C4-2B (cell line): ENCODE results near the gene HLA-A.

Source experiments
- ZFX ChIP-seq: fragments of 450-650 bp; IDR thresholded peaks from 2 replicates; pipeline ENCODE4 v1.6.1; 2017
- TF ChIP-seq, protein P1 (sequence below): fragments of 450-650 bp; conservative IDR thresholded peaks from 2 replicates; pipeline ENCODE4 v1.5.1; 2017; ENCODE audit warnings: mild to moderate bottlenecking

DNA sequence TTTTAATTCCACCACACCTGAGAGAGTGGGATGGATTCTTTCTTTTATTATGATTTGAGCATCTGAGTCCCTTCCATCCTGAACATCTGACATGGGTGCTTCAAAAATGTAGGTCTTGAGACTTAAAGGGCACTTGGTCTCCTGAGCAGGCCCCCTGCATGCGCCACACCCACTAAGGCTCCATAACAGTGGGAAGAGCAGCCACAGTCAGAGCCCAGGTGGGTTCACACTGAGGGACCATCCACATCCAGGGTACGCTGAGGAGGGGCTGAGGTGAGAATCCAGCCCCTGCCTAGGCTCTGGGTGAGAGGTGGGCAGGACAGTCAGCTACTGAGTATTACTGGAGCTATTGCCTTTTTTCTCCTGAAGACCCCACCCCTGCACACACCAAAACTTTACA is 42.7 kb downstream of the HLA-A start:
- TF ChIP-seq, protein P1, sequence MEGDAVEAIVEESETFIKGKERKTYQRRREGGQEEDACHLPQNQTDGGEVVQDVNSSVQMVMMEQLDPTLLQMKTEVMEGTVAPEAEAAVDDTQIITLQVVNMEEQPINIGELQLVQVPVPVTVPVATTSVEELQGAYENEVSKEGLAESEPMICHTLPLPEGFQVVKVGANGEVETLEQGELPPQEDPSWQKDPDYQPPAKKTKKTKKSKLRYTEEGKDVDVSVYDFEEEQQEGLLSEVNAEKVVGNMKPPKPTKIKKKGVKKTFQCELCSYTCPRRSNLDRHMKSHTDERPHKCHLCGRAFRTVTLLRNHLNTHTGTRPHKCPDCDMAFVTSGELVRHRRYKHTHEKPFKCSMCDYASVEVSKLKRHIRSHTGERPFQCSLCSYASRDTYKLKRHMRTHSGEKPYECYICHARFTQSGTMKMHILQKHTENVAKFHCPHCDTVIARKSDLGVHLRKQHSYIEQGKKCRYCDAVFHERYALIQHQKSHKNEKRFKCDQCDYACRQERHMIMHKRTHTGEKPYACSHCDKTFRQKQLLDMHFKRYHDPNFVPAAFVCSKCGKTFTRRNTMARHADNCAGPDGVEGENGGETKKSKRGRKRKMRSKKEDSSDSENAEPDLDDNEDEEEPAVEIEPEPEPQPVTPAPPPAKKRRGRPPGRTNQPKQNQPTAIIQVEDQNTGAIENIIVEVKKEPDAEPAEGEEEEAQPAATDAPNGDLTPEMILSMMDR = no peak
- no peak for TF ChIP-seq ZFX
